Measurements from ENCODE around the gene FGFRL1.

The FGFRL1 gene

DNA sequence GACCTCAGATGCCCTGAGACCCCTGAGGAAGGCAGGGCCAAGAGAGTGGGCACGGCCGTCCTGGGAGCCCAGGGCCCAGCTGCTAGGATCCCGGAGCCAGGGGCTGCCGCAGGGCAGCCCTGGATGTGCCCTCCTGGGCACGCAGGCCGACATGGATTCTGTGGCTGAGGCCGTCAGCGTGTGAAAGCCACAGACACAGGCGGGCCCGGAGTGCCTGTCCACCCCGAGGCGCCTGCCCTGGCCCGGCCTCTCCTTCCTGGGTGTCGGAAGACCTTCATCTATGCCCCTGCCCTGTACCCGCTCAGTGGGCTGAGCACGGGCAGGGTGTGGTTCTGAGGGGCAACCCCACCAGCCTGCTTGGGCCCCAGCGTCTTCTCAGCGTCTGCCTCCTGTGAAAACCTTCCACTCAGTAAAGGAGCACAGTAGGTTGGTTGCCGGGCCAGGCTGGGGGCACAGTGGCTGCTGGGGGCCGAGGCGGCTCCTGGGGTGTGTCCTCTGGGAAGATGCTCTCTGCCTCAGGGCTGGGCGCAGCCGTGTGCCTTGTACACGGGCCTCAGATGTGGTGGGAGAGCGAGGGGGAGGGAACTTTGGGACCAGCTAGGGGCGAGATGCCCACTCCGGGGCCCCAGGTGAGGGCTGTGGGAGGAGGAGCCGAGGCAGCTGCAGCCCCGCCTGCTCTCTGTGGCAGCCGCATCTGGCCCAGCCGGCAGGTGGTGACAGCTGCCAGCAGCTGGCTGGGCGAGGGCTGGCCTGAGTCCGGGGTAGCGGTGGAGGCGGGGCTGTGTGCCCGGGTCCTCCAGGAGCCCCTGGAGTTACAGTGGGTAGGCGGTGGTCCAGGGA, 20.8 kb downstream of the FGFRL1 start:
- no peak overlapping the region for H3K4me3 ChIP-seq (ENCODE audit: low read depth, low read length)
- no peak for DNase-seq (ENCODE audit: low read depth)

DNA sequence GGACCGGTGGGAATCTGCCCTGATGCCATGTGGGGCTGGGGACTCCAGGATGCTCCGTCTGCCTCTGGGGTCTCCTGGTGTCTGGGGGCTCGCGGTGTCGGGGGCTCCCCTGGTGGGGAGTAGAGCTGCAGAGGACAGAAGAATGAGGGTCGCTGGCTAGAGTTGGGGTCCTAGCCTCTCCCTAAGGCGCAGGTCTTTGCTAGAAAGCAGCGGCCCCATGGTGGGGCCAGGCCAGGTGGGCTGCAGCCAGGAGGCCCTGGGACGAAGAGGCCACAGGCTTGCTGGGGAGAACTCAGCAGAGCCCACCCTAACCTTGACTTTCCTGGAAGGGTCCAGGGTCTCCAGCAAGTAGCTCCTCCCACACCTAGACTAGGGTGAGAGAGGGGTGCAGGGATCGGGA, 21.4 kb downstream of the FGFRL1 start:
- H3K4me3 ChIP-seq (ENCODE audit: low read depth, low read length) = no peak overlapping the region
- no peak for DNase-seq (ENCODE audit: low read depth)

DNA sequence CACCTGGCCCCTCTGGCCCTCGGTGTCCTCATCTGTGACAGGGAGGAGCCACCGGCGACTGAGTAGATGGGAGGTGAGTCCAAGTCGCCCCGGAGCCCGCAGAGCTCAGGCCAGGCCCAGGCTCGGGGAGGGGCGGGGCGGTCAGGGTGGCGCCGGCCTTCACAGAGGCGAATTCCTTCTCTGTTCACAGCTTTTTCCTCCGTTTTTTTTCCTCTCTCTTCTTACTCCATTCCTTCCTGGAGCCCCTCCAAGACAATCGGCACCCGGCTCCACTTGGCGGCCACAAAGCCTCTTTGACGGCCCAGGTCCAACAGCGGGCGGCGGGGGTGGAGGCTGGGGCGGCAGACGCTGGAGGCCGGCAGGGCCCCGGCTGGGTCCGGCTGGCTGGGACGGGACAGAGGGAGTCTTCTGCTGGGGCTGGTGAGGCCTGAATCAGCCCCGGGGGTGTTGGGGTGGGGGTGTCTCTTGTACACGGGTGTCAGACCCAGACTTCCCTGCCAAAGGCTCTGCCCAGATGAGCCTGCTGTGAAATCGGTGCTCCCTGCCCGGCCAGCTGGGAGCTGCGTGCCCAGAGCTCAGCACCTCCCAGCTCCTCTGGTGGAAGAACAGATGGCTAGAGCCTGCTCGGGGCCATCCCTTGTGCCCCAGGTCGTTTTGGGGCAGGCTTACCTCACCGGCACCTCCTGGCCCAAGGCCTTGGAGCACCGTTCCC, 22.6 kb downstream of the FGFRL1 start:
- DNase-seq (ENCODE audit: low read depth) = no peak
- no peak overlapping the region for H3K4me3 ChIP-seq (ENCODE audit: low read depth, low read length)

DNA sequence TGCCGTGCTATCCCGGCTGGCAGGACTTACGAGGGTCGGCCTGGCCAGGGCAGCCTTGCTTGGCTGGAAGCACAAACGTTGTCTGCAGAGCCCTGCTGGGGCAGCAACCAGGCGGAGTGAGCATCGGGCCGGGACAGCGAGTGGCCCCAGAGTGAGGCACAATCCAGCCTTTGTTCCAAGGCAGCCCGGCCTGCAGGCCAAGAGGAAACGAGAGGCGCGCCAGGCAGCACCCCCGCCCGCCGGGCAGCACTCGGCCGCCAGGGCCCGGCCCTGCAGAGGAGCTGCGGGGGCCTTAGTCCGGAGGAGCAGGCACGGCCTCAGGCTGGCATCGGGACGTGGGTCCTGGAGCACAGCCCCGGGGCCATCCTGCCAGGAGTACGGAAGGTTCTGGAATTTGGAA, 24.1 kb downstream of the FGFRL1 start:
- no peak for DNase-seq (ENCODE audit: low read depth)
- no peak overlapping the region for H3K4me3 ChIP-seq (ENCODE audit: low read depth, low read length)

DNA sequence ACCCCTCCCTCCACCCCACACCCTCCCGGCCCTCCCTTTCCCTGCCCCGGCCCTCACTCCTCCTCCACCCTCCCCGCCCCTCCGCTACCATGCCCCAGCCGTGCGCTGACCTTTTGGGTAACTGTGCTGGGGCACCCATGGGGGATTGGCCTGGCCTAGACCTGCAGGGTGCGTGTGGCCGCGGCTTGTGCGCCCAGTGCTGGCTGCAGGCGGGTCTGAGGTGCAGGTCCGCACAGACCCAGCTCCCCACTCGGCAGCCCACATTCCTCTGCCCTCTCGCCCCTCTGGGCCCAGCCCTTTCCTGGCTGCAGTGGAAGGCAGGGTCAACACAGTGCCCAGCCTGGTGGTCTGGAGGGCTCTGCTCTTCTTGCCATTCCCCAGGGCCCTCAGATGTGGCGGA, 24.7 kb downstream of the FGFRL1 start:
- no peak overlapping the region for H3K4me3 ChIP-seq (ENCODE audit: low read depth, low read length)
- DNase-seq (ENCODE audit: low read depth) = no peak

DNA sequence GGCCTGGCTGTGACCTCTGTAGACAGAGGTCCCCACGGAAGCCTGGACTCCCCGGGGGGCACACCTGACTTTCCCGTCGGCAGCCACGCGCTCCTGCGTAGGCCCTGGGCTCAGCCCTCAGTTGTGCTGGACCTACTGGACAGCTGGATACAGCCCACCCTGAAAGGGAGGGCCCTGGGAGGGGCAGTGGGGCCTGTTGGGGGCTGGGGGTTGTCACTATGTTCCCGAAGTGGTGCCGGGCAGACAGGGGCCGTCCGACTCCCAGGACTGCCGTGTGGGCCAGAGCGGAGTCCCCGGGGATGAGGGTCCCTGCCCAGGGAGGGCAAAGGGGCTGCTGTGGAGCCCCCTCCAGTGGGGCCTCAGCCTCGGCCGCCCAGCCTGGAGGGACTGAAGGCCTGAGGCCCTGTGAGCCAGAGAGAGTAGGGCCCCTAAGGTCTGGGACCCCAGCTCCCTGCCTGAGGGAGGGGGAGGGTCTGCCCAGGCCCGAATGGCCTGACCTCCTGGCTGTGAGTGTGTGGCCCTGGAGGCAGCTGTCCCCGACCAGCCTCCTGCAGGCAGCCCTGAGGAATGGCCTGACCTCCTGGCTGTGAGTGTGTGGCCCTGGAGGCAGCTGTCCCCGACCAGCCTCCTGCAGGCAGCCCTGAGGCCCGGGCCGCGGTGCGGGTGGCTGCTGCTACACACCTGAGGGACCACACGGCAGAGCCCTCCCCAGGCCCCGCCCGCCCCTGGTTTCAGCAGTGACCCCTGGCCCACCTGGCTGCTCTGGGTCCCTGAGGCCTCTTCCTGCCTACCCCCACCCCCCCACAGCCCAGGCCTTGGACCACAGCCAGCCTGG, 25.8 kb downstream of the FGFRL1 start:
- no peak for DNase-seq (ENCODE audit: low read depth)
- no peak overlapping the region for H3K4me3 ChIP-seq (ENCODE audit: low read depth, low read length)

DNA sequence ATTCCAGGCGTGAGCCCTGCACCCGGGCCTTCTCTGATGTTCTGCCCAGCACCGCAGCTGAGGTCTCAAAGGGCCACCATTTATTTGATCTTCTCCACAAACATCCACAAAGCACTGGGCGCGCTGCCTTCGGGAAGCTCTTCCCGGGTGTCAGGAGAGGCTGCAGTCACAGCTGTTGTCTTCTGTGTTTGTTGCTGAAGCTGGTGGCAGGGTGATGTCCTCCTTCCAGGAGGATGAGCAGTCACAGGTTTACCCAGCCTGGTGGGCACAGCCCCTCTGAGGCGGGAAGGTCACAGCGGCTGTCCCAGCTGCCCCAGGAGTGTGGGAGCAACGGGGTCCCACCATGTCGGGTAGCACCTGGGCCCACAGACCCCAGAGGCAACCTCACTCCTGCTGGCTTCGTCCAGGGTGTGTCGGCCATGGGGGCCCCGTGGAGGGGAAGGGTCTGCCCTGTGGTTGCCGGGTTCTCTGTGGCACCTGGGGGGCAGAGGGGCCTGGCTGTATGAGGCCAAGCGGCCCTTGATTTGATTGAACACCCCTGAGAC, 27.6 kb downstream of the FGFRL1 start:
- no peak overlapping the region for H3K4me3 ChIP-seq (ENCODE audit: low read depth, low read length)
- DNase-seq (ENCODE audit: low read depth) = no peak

DNA sequence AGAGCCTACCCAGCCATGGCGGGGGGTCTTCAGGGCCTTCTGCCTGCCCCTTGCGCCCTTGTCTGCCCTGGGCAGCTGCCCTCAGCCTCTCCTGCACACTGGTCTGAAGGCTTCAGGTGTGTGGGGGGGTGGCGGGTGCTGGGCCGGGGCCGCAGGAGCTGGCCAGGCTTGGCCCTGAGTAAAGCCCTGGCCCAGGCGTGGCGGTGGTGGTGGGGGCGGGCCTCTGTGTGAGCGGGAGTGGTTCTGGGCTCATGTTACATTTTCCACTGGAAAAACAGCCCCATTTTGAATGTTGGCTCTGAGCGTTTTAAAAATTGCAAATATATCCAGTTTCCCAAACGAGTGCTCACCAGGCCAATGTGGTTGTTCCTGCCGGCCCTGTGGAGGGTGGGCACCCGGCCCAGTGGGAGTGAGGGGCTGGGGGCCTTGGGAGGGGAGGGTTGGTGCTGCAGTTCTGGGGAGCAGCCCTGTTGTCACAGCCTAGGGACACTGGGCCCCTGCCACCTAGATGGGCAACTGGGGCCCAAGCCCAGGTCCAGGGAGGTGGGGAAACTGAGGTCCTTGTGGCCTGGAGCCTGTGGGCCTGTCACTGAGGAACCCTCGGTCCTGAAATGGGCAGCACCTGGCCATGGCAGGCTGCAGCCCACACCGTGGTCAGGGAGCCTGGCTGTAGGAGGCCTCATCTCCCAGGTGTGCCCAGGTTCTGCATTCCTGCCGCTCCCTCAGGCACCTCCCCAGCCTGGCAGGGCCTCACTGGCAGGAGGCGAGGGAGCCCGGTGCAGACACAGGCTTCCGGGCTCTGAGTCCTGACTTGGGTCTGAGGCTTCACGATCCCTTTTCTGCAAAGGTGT, 28.3 kb downstream of the FGFRL1 start:
- H3K4me3 ChIP-seq (ENCODE audit: low read depth, low read length) = no peak overlapping the region
- no peak for DNase-seq (ENCODE audit: low read depth)

DNA sequence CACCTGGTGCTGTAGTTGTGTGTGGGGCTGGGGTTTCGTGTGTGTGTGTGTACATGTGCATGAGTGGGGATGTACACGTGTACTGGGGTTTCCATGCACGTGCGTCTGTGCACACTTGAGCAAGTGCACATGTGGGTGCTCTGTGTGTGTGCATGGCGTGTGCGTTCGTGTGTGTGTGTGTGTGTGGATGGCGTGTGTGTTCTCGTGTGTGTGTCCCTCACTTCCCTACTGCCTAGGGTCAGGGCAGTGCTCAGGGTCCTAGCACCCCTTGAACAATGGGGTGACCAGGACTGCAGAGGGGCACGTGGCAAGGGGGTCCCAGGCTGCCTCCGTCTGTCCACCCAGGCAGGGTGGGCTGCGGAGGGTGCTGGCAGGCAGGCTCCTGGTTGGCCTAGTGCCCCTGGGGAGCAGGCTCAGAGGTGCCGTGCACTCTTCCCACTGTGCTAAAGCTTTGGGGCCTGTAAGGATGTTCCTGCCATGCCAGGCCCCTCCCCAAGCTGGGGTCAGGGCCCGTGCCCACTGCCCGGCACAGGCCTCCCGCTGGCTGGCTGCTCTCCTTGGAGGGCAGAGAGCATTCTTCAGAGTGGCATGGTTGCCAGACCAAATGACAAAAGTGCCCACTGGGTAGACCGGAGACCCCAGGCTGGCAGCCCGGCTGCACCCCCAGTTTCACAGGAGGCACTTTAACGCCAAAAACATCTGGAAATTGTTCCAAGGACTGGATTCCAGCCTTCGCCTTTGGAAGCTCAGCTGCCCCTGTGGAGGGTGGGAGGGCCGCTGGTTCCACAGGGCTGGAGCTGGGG, 29.1 kb downstream of the FGFRL1 start:
- DNase-seq (ENCODE audit: low read depth) = no peak

DNA sequence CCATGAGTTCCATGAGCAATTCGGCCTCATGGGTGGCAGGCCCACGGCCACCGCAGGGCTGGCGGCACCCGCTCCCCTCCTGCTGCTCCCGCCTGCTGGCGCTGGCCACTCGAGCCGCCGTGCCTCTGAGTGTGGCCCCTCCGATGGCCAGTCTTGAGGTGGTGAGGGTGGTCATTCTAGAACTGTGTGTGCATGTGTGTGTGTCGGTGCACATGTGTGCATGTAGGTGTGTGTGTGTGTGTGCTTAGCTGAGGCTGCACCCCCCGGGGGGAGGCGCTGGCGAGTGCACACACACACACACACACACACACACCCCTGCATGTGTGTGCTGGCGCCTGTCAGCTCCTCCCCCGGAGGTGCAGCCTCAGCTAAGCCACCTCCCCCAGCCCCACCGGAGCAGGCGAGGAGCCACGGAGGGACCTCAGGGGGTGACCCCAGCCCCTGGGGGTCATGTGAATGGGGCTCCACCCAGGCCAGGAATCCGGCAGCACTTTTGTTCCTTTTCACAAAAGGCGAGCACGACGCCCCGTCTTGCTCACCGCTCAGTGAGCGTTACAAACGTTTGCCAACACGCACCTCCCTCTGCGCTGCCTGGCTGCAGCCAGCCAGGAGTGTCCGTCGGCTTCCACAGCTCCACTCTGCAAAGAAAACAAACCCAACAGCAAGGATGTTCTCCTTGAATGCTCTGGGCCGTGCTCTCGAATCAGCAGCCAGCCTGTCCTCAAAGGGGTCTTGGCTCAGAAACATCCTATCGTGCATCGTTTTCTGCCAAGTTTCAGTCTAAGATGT, 29.9 kb downstream of the FGFRL1 start:
- H3K4me3 ChIP-seq (ENCODE audit: low read depth, low read length) = no peak overlapping the region
- DNase-seq (ENCODE audit: low read depth) = peak; percentile 68

More for the DNA sequence above, 29.1 kb downstream of the FGFRL1 start:
- H3K4me3 ChIP-seq (ENCODE audit: low read depth, low read length) = no peak overlapping the region

DNA sequence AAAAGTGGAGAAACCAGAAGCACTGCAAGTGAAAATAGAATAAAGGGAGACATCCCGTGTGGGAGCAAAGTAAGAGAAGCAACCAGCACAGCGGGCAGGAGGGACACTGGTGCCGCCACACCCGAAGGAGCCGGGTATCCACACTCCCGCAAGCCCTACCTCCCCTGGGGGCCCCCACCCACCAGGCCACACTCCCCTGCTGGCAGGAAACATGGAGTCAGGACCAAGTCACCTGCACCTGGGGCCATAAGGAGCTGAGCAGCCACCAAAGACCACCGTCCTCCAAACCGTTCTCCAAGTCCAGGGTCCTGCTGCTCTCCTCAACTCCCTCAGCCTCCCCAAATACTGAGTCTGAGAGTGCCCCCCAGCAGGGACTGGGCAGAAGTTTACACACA, 30.5 kb downstream of the FGFRL1 start:
- H3K4me3 ChIP-seq (ENCODE audit: low read depth, low read length) = no peak overlapping the region
- no peak for DNase-seq (ENCODE audit: low read depth)

DNA sequence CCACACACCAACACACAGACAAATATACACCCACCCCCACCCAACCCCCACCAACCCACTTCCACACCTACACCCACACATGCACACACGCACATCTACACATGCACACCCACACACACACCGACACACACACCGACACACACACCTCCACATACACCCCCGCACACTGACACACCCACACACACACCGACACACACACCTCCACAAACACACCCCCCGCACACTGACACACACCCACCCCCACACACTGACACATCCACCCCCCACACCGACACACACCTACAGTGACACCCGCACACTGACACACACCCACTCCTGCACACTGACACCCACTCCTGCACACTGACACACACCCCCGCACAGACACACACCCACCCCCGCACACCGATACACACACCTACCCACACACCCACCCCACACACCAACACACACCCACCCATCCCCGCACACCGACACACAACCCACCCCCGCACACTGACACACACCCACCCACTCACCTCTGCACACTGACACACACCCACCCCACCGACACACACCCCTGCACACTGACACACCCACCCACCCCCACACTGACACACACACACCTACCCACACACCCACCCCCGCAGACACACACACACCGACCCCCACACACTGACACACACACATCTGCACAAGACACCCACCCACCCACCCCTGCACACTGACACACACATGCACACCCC, 31.1 kb downstream of the FGFRL1 start:
- DNase-seq (ENCODE audit: low read depth) = no peak
- H3K4me3 ChIP-seq (ENCODE audit: low read depth, low read length) = no peak overlapping the region

DNA sequence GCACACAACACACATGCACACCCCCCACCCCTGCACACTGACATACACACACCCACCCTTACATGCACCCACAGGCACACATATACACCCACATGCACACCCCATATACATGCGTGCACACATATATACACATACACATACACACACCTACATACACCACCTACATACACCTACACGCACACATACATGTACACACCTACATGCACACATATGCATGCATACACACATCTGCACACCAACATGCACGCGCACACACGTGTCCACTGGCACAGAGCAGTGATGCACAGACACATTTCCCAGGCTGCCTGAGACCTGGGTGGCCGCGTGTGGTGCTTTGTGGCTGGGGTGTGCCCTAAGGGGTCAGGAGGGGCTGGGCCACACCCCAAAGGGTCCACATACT, 31.7 kb downstream of the FGFRL1 start:
- DNase-seq (ENCODE audit: low read depth) = no peak

DNA sequence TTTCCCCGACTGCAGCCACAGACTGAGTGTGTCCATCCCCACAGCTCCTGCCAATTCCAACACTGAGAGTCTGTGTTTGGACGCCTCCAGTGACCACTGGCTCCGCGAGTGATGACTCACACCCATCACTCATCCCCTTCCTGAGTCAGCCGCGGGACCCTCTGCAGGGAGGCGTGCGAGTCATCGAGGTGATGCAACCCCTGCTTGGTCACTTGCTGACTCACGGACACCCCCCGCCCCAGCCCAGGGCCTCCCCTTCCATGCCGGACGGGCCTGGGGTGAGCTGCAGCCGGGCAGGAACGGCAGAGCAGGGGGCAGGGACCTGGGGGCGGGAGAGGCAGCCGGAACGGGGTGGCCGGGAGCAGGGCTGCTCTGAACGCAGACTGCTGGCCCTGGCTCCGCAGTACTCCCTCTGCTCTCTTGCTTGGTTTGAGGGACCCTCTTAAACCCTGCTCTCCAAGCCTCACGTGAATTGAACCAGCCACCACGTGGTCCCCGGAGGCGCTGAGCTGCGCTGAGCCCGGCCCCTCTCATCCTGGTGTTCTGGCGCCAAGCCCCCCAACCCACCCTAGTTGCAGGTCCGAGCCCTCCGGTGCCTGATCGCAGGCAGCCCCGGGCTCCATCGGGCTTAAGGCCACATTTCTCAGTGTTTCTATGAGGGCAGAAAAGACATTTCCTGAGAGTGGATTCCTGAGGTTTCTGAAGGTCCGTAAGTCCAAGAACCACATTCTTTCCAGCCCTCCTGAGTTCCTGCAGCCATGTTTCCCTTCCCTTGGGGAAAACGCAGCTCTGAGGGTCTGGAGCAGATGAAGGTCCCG, 32.4 kb downstream of the FGFRL1 start:
- DNase-seq (ENCODE audit: low read depth) = peak; percentile 99
- no peak overlapping the region for H3K4me3 ChIP-seq (ENCODE audit: low read depth, low read length)

More for the DNA sequence above, 31.7 kb downstream of the FGFRL1 start:
- no peak overlapping the region for H3K4me3 ChIP-seq (ENCODE audit: low read depth, low read length)

DNA sequence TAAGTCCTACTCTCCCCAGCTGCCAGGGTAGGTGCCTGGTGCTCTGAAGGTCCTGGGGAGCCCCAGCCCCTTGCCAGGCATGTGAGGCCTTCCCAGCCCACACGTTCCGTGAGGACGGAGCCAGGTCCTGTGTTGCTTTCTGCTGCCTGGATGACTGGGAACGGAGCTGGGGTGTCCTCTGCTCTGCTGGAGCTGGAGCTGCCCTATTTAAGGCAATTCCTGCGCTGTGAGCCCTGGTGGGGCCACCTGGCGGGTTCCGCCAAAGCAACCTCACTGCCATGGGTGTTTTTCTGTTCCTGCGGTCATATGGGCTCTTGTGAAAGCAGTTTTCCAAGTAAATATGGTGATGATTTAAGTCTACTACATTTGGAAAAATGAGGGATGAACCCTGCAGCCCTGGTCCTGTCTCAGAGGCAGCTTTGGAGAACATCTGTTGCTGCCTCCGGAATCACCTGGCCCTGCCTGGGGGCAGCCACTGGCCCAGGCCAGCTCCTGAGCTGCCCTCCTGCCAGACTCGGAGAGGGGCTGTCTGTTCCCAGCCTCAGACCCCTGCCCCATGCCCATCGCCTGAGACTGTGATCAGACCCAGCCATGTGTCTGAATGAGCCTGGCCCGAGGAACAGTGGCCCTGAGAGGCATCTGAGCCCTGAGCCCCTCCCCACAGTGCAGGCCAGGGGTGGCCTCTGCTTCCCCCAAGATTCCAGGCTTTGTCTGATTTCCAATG, 33.2 kb downstream of the FGFRL1 start:
- H3K4me3 ChIP-seq (ENCODE audit: low read depth, low read length) = no peak overlapping the region
- DNase-seq (ENCODE audit: low read depth) = no peak
